Ascending aorta (tissue), 2 donors: ENCODE measurements around the gene SPRYD3. TPM values are rescaled to one million over a fixed set of nuclear protein-coding genes. Genes with fewer than 3 reads are reported as not detected.

Experiments
- DNase-seq, 2 donors: peaks; one replicate each; pipeline ENCODE4 v3.0.0-alpha.2; 2019; ENCODE audit warnings: low spot score in 2 of 2
- H3K27ac ChIP-seq, 2 donors: fragments of 200-600 bp; sonication (generic); one replicate each; pipeline ENCODE4 v1.5.1; 2016 to 2017; ENCODE audit warnings: mild to moderate bottlenecking in 1 of 2
- H3K27me3 ChIP-seq: fragments of 200-600 bp; sonication (generic); one replicate; pipeline ENCODE4 v1.5.1; 2017
- H3K36me3 ChIP-seq, 2 donors: fragments of 200-600 bp; sonication (generic); one replicate each; pipeline ENCODE4 v1.5.1; 2016
- H3K4me1 ChIP-seq, 2 donors: fragments of 200-600 bp; sonication (generic); one replicate each; pipeline ENCODE4 v1.5.1; 2016 to 2017; ENCODE audit warnings: mild to moderate bottlenecking in 1 of 2
- H3K4me3 ChIP-seq, 2 donors: fragments of 200-600 bp; sonication (generic); one replicate each; pipeline ENCODE4 v1.5.1; 2016 to 2017; ENCODE audit warnings: mild to moderate bottlenecking in 1 of 2
- H3K9me3 ChIP-seq, 2 donors: fragments of 200-600 bp; sonication (generic); one replicate each; pipeline ENCODE4 v1.5.1; 2016
- intact Hi-C: fragments of 100-400 bp; cut with DNase I; formaldehyde crosslinking; loops from one replicate; pipeline ENCODE4 v1.15.1; 2023
- total RNA-seq: library from RNA; depleted of rRNA; stranded (reverse); fragments of >200 nt; gene quantifications from one replicate; pipeline ENCODE4 v1.1.0, GENCODE V29; 2016
- TF ChIP-seq, protein P1 (sequence below), 3 experiments: fragments of 200-600 bp in 2 of 3; fragments of 450-650 bp in 1 of 3; sonication (generic) in 2 of 3; IDR thresholded peaks; one replicate each; pipeline ENCODE4 v1.5.1; 2016 to 2019; ENCODE audit warnings: antibody characterized with exemption in 3 of 3, mild to moderate bottlenecking in 1 of 3, moderate library complexity in 1 of 3

The SPRYD3 gene
- total RNA-seq, 1 donor from 2014 or later = 48.6 TPM

DNA sequence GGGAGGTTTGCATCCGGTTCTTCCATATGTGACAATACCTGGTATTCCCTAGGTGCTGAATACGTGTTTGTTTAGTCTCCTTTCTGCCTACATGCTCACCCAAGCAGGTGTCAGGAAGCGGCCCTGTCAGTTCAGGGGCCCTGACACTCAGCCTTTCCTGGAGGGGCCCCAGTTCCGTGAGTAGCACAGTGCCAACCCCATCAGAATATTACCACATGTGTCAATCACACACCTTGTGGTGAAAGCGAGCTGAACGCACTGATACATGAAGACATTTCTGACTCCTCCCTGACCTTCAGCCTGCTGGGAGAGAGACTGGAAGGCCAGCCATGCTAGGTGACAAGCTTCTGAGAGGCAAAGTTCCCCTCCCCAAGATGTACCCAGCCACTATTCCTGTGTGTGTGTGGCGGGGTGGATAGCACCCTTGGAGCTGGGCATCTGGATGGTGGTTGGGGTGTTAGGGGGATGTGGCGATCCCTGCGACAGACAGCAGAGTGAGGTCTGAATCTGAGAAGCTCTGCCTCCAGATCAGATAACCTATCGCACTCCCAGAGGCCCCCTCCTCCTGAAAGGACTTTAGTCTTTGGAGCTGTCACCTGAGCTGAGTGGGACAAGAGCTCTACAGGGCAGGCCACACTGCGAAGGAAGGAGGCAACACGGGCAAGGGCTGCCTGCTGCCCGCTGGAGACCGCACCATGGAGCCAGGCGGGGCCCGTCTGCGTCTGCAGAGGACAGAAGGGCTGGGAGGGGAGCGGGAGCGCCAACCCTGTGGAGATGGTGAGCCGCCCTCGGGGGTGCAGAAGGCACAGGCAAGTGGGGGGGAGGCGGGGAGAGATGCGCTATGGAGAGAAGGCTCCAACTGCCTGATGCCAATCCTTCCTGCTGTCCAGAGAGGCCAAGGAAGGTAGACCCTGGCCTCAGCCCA, 24.0 kb upstream of the SPRYD3 start, which contains the start of gene SOAT2:
Gene SOAT2 (plus strand): TSS at position 604 of the 925 bp plus-strand sequence. CDS start 92 bp downstream, at position 696.
- peak within 1 kb of the TSS; percentile 36 to 48 for H3K27ac ChIP-seq
- no peak within 1 kb of the TSS for H3K4me3 ChIP-seq
- TF ChIP-seq, protein P1, sequence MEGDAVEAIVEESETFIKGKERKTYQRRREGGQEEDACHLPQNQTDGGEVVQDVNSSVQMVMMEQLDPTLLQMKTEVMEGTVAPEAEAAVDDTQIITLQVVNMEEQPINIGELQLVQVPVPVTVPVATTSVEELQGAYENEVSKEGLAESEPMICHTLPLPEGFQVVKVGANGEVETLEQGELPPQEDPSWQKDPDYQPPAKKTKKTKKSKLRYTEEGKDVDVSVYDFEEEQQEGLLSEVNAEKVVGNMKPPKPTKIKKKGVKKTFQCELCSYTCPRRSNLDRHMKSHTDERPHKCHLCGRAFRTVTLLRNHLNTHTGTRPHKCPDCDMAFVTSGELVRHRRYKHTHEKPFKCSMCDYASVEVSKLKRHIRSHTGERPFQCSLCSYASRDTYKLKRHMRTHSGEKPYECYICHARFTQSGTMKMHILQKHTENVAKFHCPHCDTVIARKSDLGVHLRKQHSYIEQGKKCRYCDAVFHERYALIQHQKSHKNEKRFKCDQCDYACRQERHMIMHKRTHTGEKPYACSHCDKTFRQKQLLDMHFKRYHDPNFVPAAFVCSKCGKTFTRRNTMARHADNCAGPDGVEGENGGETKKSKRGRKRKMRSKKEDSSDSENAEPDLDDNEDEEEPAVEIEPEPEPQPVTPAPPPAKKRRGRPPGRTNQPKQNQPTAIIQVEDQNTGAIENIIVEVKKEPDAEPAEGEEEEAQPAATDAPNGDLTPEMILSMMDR (IDR thresholded peaks at IDR 0.05) = no peak
- no peaks in the 10 kb centered on the region for H3K27me3 ChIP-seq
- peaks cover 0 to 31% of the 10 kb centered on the region in 2 donors for H3K4me1 ChIP-seq
- no peaks in the 10 kb centered on the region for H3K9me3 ChIP-seq
- H3K36me3 ChIP-seq = peaks cover 21 to 27% of the 10 kb centered on the region in 2 donors
- no peak for DNase-seq
- intact Hi-C loops = no loop called here

DNA sequence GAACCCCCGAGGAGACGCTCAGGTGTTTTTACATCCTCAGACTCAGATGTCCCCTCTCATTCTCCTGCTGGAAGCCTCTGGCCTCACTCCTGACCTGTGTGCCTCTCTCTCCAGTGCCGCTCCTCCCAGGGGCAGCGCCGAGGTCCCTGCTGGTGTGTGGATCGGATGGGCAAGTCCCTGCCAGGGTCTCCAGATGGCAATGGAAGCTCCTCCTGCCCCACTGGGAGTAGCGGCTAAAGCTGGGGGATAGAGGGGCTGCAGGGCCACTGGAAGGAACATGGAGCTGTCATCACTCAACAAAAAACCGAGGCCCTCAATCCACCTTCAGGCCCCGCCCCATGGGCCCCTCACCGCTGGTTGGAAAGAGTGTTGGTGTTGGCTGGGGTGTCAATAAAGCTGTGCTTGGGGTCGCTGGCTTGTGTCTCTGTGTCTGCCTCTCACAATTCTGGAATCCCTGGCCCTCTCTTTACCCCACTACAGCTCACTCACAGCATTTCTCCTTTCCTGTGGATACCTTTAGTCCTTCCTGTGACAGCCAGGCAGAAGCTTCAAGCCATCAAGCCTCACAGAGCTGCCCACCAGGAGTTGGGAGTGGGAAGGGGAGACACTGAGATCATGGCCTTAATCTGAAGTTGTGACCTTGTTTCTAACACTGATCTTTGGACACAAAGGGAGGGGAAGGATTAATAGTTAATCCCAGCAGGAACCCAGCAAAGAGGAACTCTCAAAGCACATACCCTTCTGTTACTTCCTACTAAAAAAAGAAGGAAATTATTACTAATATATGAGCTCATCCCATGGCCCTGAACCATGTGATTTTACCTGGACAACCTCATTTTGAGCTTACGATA, 23.0 kb upstream of the SPRYD3 start:
- TF ChIP-seq, protein P1 (IDR thresholded peaks at IDR 0.05) = no peak
- peak overlapping the region; percentile 22 to 48 for H3K27ac ChIP-seq
- H3K4me1 ChIP-seq = peaks cover 0 to 25% of the 10 kb centered on the region in 2 donors
- H3K9me3 ChIP-seq = no peaks in the 10 kb centered on the region
- intact Hi-C loops = no loop called here
- H3K4me3 ChIP-seq = no peak overlapping the region
- no peak for DNase-seq
- no peaks in the 10 kb centered on the region for H3K27me3 ChIP-seq
- H3K36me3 ChIP-seq = peaks cover 21 to 27% of the 10 kb centered on the region in 2 donors

DNA sequence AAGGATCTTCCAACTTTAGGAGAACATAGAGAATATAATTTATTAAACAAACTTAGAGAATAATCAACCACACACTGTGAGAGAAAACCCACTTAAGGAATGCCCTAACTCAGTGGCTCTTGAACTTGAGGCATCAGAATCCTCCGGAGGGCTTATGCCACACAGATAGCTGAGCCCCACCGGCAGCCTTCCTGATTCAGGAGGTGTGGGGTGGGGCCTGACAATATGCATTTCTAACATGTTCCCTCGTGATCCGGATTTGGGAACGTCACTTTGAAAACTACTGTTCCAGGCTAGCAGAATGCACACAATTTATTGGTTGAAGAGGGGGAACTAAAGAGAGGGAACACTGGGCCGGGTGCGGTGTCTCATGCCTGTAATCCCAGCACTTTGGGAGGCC, 22.1 kb upstream of the SPRYD3 start:
- Histone ChIP-seq H3K4me1 (peaks cover 0 to 17% of the 10 kb centered on the region in 2 donors), H3K27me3 (no peaks in the 10 kb centered on the region), H3K36me3 (peaks cover 21 to 27% of the 10 kb centered on the region in 2 donors), H3K4me3 (no peak overlapping the region), H3K9me3 (no peaks in the 10 kb centered on the region), H3K27ac (peak overlapping the region in 1 of 2 donors; percentile 5)
- TF ChIP-seq, protein P1 (IDR thresholded peaks at IDR 0.05) = no peak
- DNase-seq = no peak
- intact Hi-C loops = no loop called here

DNA sequence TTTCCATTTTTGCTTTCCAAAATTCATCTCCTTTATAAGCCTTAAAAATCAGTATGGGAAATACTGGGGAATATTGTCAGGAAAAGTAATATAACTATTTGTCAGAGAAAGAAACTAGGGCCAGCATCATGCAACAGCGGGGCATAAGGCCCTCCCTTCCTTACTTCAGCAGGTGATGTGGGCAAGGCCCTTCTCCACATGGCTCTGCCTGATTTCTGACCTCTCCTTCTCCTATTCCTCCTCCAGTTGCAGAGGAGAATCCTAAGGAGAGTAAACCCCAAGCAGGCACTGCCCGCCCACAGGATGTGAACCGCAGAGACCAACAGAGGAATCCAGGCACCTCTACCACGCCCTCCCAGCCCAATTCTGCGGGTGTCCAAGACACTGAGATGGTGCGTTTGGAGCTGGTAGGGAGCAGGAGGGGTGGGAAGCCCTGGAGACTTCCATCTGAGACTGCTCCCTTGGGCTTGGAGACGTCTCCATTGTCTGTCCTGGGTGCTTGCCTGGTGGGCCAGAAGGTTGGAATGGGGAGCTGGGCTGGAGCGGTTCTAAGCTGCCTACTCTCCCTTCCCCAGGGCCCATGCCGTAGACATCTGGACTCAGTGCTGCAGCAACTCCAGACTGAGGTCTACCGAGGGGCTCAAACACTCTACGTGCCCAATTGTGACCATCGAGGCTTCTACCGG, 21.4 kb upstream of the SPRYD3 start:
- H3K27me3 ChIP-seq = no peaks in the 10 kb centered on the region
- peak overlapping the region in 1 of 2 donors; percentile 38 for H3K4me3 ChIP-seq
- no peaks in the 10 kb centered on the region for H3K9me3 ChIP-seq
- peak overlapping the region; percentile 41 to 60 for H3K27ac ChIP-seq
- peaks cover 21 to 27% of the 10 kb centered on the region in 2 donors for H3K36me3 ChIP-seq
- intact Hi-C loops = no loop called here
- DNase-seq = no peak
- H3K4me1 ChIP-seq = peaks cover 0 to 21% of the 10 kb centered on the region in 2 donors
- TF ChIP-seq, protein P1 (IDR thresholded peaks at IDR 0.05) = no peak
